GM18870 (cell line): ENCODE data around the gene MAP3K15.
A peak's percentile ranks its signal among the peaks of the same experiment; 100 is the strongest.

ENCODE experiments used
- ATAC-seq: cut with Tn5 transposase; IDR thresholded peaks from one replicate; pipeline ENCODE4 v1.9.1; 2021; ENCODE audit warnings: moderate library complexity; ENCODE audit not compliant: unreplicated experiment

Gene MAP3K15

GRCh38 chrX:19350941-19351384 lies 164.3 kb downstream of the MAP3K15 start:
- ATAC-seq: peak; percentile 87

GRCh38 chrX:19349264-19349663 lies 166.0 kb downstream of the MAP3K15 start:
- no peak for ATAC-seq

GRCh38 chrX:19347916-19348315 lies 167.4 kb downstream of the MAP3K15 start:
- ATAC-seq: no peak

- no peak for ATAC-seq
Measured at GRCh38 chrX:19344661-19345060, 170.6 kb downstream of the MAP3K15 start.

- peak; percentile 91 for ATAC-seq
Measured at GRCh38 chrX:19343535-19344408, 171.5 kb downstream of the MAP3K15 start, which contains the start of gene PDHA1. Gene PDHA1 (plus strand): TSS chrX:19343927. CDS start chrX:19344038, 111 bp downstream.

- no peak for ATAC-seq
Measured at GRCh38 chrX:19343085-19343534, 172.2 kb downstream of the MAP3K15 start.

GRCh38 chrX:19342331-19342906 lies 172.9 kb downstream of the MAP3K15 start:
- no peak for ATAC-seq

- ATAC-seq: no peak
Measured at GRCh38 chrX:19334945-19335626, 180.2 kb downstream of the MAP3K15 start.

GRCh38 chrX:19332983-19333382 lies 182.3 kb downstream of the MAP3K15 start:
- no peak for ATAC-seq

- no peak for ATAC-seq
Measured at GRCh38 chrX:19331831-19332230, 183.5 kb downstream of the MAP3K15 start.

- no peak for ATAC-seq
Measured at GRCh38 chrX:19326567-19326966, 188.7 kb downstream of the MAP3K15 start.
